Measurements from ENCODE around the gene CPSF4L. TPM values are rescaled to one million over a fixed set of nuclear protein-coding genes. Genes with fewer than 3 reads are reported as not detected.

Gene CPSF4L
- total and polyA plus RNA-seq, 5 donors from 2014 or later = not detected

- DNase-seq = no peak
- Histone ChIP-seq H3K36me3 (ENCODE audit: control insufficient read depth, insufficient read depth, low read length) (peaks cover 21% of the 10 kb centered on the region), H3K9me3 (ENCODE audit: control insufficient read depth in 2 of 2, low read length in 2 of 2) (no peaks in the 10 kb centered on the region), H3K4me1 (ENCODE audit: control insufficient read depth, insufficient read depth, low read length, poor library complexity, severe bottlenecking) (no peaks in the 10 kb centered on the region), H3K4me3 (ENCODE audit: low read depth, low read length) (no peak overlapping the region), H3K27me3 (ENCODE audit: control insufficient read depth, insufficient read depth, low read length) (no peaks in the 10 kb centered on the region), H3K27ac (ENCODE audit: insufficient read depth, low read length, poor library complexity, severe bottlenecking) (no peak overlapping the region)
- peak overlapping the region in 1 of 3 donors; percentile 17 for H3K27ac Mint-ChIP-seq
- peaks cover 0 to 1% (median 0%) of the 10 kb centered on the region in 7 donors for H3K9me3 Mint-ChIP-seq
- H3K27me3 Mint-ChIP-seq = no peaks in the 10 kb centered on the region
- H3K36me3 Mint-ChIP-seq = peaks cover 9% of the 10 kb centered on the region
- no peaks in the 10 kb centered on the region for H3K4me1 Mint-ChIP-seq
- ATAC-seq (ENCODE audit: low read depth in 2 of 2) = no peak
- H3K4me3 Mint-ChIP-seq = no peak overlapping the region
These were observed 12.0 kb downstream of the CPSF4L start for GRCh38 chr17:73249700-73250099.

GRCh38 chr17:73248532-73248931, 13.1 kb downstream of the CPSF4L start:
- H3K27me3 Mint-ChIP-seq = no peaks in the 10 kb centered on the region
- H3K4me1 Mint-ChIP-seq = no peaks in the 10 kb centered on the region
- H3K4me1 ChIP-seq (ENCODE audit: control insufficient read depth, insufficient read depth, low read length, poor library complexity, severe bottlenecking) = no peaks in the 10 kb centered on the region
- H3K9me3 ChIP-seq (ENCODE audit: control insufficient read depth in 2 of 2, low read length in 2 of 2) = no peaks in the 10 kb centered on the region
- DNase-seq (no peak), ATAC-seq (ENCODE audit: low read depth in 2 of 2) (no peak)
- no peak overlapping the region for H3K27ac ChIP-seq (ENCODE audit: insufficient read depth, low read length, poor library complexity, severe bottlenecking)
- no peak overlapping the region for H3K4me3 Mint-ChIP-seq
- peaks cover 25% of the 10 kb centered on the region for H3K36me3 ChIP-seq (ENCODE audit: control insufficient read depth, insufficient read depth, low read length)
- H3K36me3 Mint-ChIP-seq = peaks cover 15% of the 10 kb centered on the region
- no peak overlapping the region for H3K4me3 ChIP-seq (ENCODE audit: low read depth, low read length)
- H3K27me3 ChIP-seq (ENCODE audit: control insufficient read depth, insufficient read depth, low read length) = no peaks in the 10 kb centered on the region
- H3K27ac Mint-ChIP-seq = no peak overlapping the region
- peaks cover 0 to 1% (median 0%) of the 10 kb centered on the region in 7 donors for H3K9me3 Mint-ChIP-seq

GRCh38 chr17:73247726-73248125, 14.0 kb downstream of the CPSF4L start:
- Histone ChIP-seq H3K27ac (ENCODE audit: insufficient read depth, low read length, poor library complexity, severe bottlenecking) (no peak overlapping the region), H3K36me3 (ENCODE audit: control insufficient read depth, insufficient read depth, low read length) (peaks cover 27% of the 10 kb centered on the region), H3K4me3 (ENCODE audit: low read depth, low read length) (no peak overlapping the region), H3K4me1 (ENCODE audit: control insufficient read depth, insufficient read depth, low read length, poor library complexity, severe bottlenecking) (no peaks in the 10 kb centered on the region), H3K27me3 (ENCODE audit: control insufficient read depth, insufficient read depth, low read length) (no peaks in the 10 kb centered on the region), H3K9me3 (ENCODE audit: control insufficient read depth in 2 of 2, low read length in 2 of 2) (no peaks in the 10 kb centered on the region)
- peaks cover 16% of the 10 kb centered on the region for H3K36me3 Mint-ChIP-seq
- DNase-seq (no peak), ATAC-seq (ENCODE audit: low read depth in 2 of 2) (no peak)
- H3K4me1 Mint-ChIP-seq = peaks cover 0 to under 1% (median 0%) of the 10 kb centered on the region in 4 donors
- H3K9me3 Mint-ChIP-seq = peaks cover 0 to 1% (median 0%) of the 10 kb centered on the region in 7 donors
- peak overlapping the region in 2 of 3 donors; percentile 15 to 23 for H3K27ac Mint-ChIP-seq
- no peaks in the 10 kb centered on the region for H3K27me3 Mint-ChIP-seq
- H3K4me3 Mint-ChIP-seq = no peak overlapping the region

- Histone ChIP-seq H3K4me3 (ENCODE audit: low read depth, low read length) (no peak overlapping the region), H3K27ac (ENCODE audit: insufficient read depth, low read length, poor library complexity, severe bottlenecking) (no peak overlapping the region), H3K4me1 (ENCODE audit: control insufficient read depth, insufficient read depth, low read length, poor library complexity, severe bottlenecking) (peaks cover 16% of the 10 kb centered on the region), H3K36me3 (ENCODE audit: control insufficient read depth, insufficient read depth, low read length) (peaks cover 22% of the 10 kb centered on the region), H3K9me3 (ENCODE audit: control insufficient read depth in 2 of 2, low read length in 2 of 2) (no peaks in the 10 kb centered on the region), H3K27me3 (ENCODE audit: control insufficient read depth, insufficient read depth, low read length) (no peaks in the 10 kb centered on the region)
- Mint-ChIP-seq H3K9me3 (peaks cover 0 to 1% (median 0%) of the 10 kb centered on the region in 7 donors), H3K36me3 (peaks cover 33% of the 10 kb centered on the region), H3K4me3 (no peak overlapping the region), H3K27ac (no peak overlapping the region), H3K4me1 (peaks cover 27 to 53% (median 39%) of the 10 kb centered on the region in 4 donors), H3K27me3 (no peaks in the 10 kb centered on the region)
- DNase-seq = no peak
- no peak for ATAC-seq (ENCODE audit: low read depth in 2 of 2)
These were observed 21.1 kb downstream of the CPSF4L start for GRCh38 chr17:73240561-73240960.

GRCh38 chr17:73237714-73238113, 24.0 kb downstream of the CPSF4L start:
- Histone ChIP-seq H3K36me3 (ENCODE audit: control insufficient read depth, insufficient read depth, low read length) (peaks cover 23% of the 10 kb centered on the region), H3K4me1 (ENCODE audit: control insufficient read depth, insufficient read depth, low read length, poor library complexity, severe bottlenecking) (peaks cover 27% of the 10 kb centered on the region), H3K27me3 (ENCODE audit: control insufficient read depth, insufficient read depth, low read length) (no peaks in the 10 kb centered on the region), H3K9me3 (ENCODE audit: control insufficient read depth in 2 of 2, low read length in 2 of 2) (no peaks in the 10 kb centered on the region), H3K4me3 (ENCODE audit: low read depth, low read length) (peak overlapping the region; percentile 68), H3K27ac (ENCODE audit: insufficient read depth, low read length, poor library complexity, severe bottlenecking) (peak overlapping the region; percentile 53)
- H3K4me1 Mint-ChIP-seq = peaks cover 30 to 69% (median 45%) of the 10 kb centered on the region in 4 donors
- H3K9me3 Mint-ChIP-seq = no peaks in the 10 kb centered on the region
- H3K4me3 Mint-ChIP-seq = peak overlapping the region; percentile 33 to 78 (median 64)
- H3K36me3 Mint-ChIP-seq = peaks cover 25% of the 10 kb centered on the region
- peak in 1 of 2 donors; percentile 30 for ATAC-seq (ENCODE audit: low read depth in 2 of 2)
- H3K27ac Mint-ChIP-seq = peak overlapping the region; percentile 0 to 72 (median 68)
- DNase-seq = peak in 1 of 3 donors; percentile 38
- H3K27me3 Mint-ChIP-seq = no peaks in the 10 kb centered on the region

GRCh38 chr17:73234736-73235135, 26.9 kb downstream of the CPSF4L start:
- Histone ChIP-seq H3K27ac (ENCODE audit: insufficient read depth, low read length, poor library complexity, severe bottlenecking) (no peak overlapping the region), H3K36me3 (ENCODE audit: control insufficient read depth, insufficient read depth, low read length) (peaks cover 16% of the 10 kb centered on the region), H3K9me3 (ENCODE audit: control insufficient read depth in 2 of 2, low read length in 2 of 2) (no peaks in the 10 kb centered on the region), H3K27me3 (ENCODE audit: control insufficient read depth, insufficient read depth, low read length) (no peaks in the 10 kb centered on the region), H3K4me3 (ENCODE audit: low read depth, low read length) (no peak overlapping the region), H3K4me1 (ENCODE audit: control insufficient read depth, insufficient read depth, low read length, poor library complexity, severe bottlenecking) (peaks cover 46% of the 10 kb centered on the region)
- Mint-ChIP-seq H3K27me3 (no peaks in the 10 kb centered on the region), H3K9me3 (no peaks in the 10 kb centered on the region), H3K4me3 (peak overlapping the region in 2 of 4 donors; percentile 10 to 98), H3K4me1 (peaks cover 24 to 73% (median 50%) of the 10 kb centered on the region in 4 donors), H3K36me3 (peaks cover 12% of the 10 kb centered on the region), H3K27ac (no peak overlapping the region)
- ATAC-seq (ENCODE audit: low read depth in 2 of 2) = no peak
- DNase-seq = no peak

GRCh38 chr17:73232587-73233373, 28.9 kb downstream of the CPSF4L start:
- peak overlapping the region; percentile 93 to 98 (median 97) for H3K27ac Mint-ChIP-seq
- peak overlapping the region; percentile 79 for H3K27ac ChIP-seq (ENCODE audit: insufficient read depth, low read length, poor library complexity, severe bottlenecking)
- peak overlapping the region; percentile 92 for H3K4me3 ChIP-seq (ENCODE audit: low read depth, low read length)
- H3K4me1 Mint-ChIP-seq = peaks cover 29 to 72% (median 53%) of the 10 kb centered on the region in 4 donors
- H3K9me3 ChIP-seq (ENCODE audit: control insufficient read depth in 2 of 2, low read length in 2 of 2) = no peaks in the 10 kb centered on the region
- no peaks in the 10 kb centered on the region for H3K27me3 Mint-ChIP-seq
- DNase-seq = peak in 1 of 3 donors; percentile 63
- H3K36me3 Mint-ChIP-seq = peaks cover 12% of the 10 kb centered on the region
- H3K27me3 ChIP-seq (ENCODE audit: control insufficient read depth, insufficient read depth, low read length) = no peaks in the 10 kb centered on the region
- ATAC-seq (ENCODE audit: low read depth in 2 of 2) = peak in 1 of 2 donors; percentile 24
- H3K4me3 Mint-ChIP-seq = peak overlapping the region; percentile 95 to 98 (median 98)
- no peaks in the 10 kb centered on the region for H3K9me3 Mint-ChIP-seq
- peaks cover 16% of the 10 kb centered on the region for H3K36me3 ChIP-seq (ENCODE audit: control insufficient read depth, insufficient read depth, low read length)
- H3K4me1 ChIP-seq (ENCODE audit: control insufficient read depth, insufficient read depth, low read length, poor library complexity, severe bottlenecking) = peaks cover 57% of the 10 kb centered on the region
